H4 (cell line): ENCODE data around the gene HSPA4. TPM values are rescaled to one million over a fixed set of nuclear protein-coding genes. Genes with fewer than 3 reads are reported as not detected.
A peak's percentile ranks its signal among the peaks of the same experiment; 100 is the strongest.

ENCODE experiments used
- DNase-seq: peaks from one replicate; pipeline ENCODE4 v3.0.0-alpha.2; 2015; ENCODE audit warnings: low spot score
- total RNA-seq: library from RNA; depleted of rRNA; stranded (reverse); fragments of >200 nt; shearing (Covaris generic); gene quantifications from 2 replicates; pipeline ENCODE4 v1.2.3, GENCODE V29; 2014

The HSPA4 gene
- total RNA-seq, 1 experiment from 2014 or later = 227 TPM

GRCh38 chr5:133106343-133106742, 54.5 kb downstream of the HSPA4 start:
- no peak for DNase-seq

GRCh38 chr5:133106761-133107572, 55.2 kb downstream of the HSPA4 start:
- no peak for DNase-seq

GRCh38 chr5:133108481-133108921, 56.7 kb downstream of the HSPA4 start:
- DNase-seq = no peak

- no peak for DNase-seq
These were observed 58.1 kb downstream of the HSPA4 start for GRCh38 chr5:133109655-133110483.

GRCh38 chr5:133110709-133111108, 58.9 kb downstream of the HSPA4 start:
- no peak for DNase-seq

GRCh38 chr5:133111299-133111698, 59.5 kb downstream of the HSPA4 start:
- peak; percentile 84 for DNase-seq

GRCh38 chr5:133112026-133112660, 60.3 kb downstream of the HSPA4 start:
- no peak for DNase-seq

GRCh38 chr5:133113331-133114061, 61.7 kb downstream of the HSPA4 start:
- DNase-seq = no peak

GRCh38 chr5:133114166-133114932, 62.5 kb downstream of the HSPA4 start:
- DNase-seq = no peak

GRCh38 chr5:133114933-133115310, 63.1 kb downstream of the HSPA4 start:
- DNase-seq = no peak

GRCh38 chr5:133116601-133117000, 64.8 kb downstream of the HSPA4 start:
- no peak for DNase-seq

- no peak for DNase-seq
These were observed 65.5 kb downstream of the HSPA4 start for GRCh38 chr5:133117166-133117911.

- no peak for DNase-seq
These were observed 66.2 kb downstream of the HSPA4 start for GRCh38 chr5:133117912-133118445.

GRCh38 chr5:133118741-133119140, 66.9 kb downstream of the HSPA4 start:
- no peak for DNase-seq

- no peak for DNase-seq
These were observed 67.5 kb downstream of the HSPA4 start for GRCh38 chr5:133119233-133119711.

- DNase-seq = no peak
These were observed 68.4 kb downstream of the HSPA4 start for GRCh38 chr5:133120156-133120750.

- no peak for DNase-seq
These were observed 69.3 kb downstream of the HSPA4 start for GRCh38 chr5:133121080-133121479.

GRCh38 chr5:133121611-133122150, 69.9 kb downstream of the HSPA4 start:
- DNase-seq = no peak

- DNase-seq = no peak
These were observed 70.9 kb downstream of the HSPA4 start for GRCh38 chr5:133122711-133123110.
